ENCODE data around the gene SLC12A5.

- TF ChIP-seq CTCF (IDR thresholded peaks at IDR 0.05) (no peak), POLR2A (IDR thresholded peaks at IDR 0.05) (no peak), EP300 (IDR thresholded peaks at IDR 0.05) (no peak)
These were observed 21.3 kb upstream of the SLC12A5 start for GRCh38 chr20:46007671-46008070.
